Brain pericyte (primary cell): ENCODE measurements around the gene CAP2.
A peak's percentile ranks its signal among the peaks of the same experiment; 100 is the strongest.

Experiments
- DNase-seq: peaks from one replicate; pipeline ENCODE4 v3.0.0-alpha.2; 2012; ENCODE audit warnings: low read depth, low spot score

The CAP2 gene

DNA sequence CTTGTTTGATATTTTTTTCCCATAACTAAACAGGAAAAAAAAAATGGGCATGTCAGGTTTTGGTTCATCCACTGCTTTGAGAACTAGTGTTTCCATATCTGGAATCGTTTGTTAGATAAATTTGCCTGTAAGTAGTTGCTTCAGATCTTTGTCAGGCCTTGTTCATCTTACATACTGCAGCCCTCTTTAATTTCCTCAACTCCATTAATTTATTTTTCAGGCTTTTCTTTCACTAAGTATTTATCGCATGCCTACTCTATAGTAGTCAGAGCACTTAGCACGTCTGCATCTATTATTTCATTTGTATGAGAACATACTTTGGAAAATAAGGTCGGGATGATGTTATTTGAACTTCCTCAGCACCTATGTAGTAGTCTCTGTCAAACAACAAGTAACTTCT lies 80.9 kb downstream of the CAP2 start:
- no peak for DNase-seq

GRCh38 chr6:17475606-17476244 lies 82.3 kb downstream of the CAP2 start:
- no peak for DNase-seq

DNA sequence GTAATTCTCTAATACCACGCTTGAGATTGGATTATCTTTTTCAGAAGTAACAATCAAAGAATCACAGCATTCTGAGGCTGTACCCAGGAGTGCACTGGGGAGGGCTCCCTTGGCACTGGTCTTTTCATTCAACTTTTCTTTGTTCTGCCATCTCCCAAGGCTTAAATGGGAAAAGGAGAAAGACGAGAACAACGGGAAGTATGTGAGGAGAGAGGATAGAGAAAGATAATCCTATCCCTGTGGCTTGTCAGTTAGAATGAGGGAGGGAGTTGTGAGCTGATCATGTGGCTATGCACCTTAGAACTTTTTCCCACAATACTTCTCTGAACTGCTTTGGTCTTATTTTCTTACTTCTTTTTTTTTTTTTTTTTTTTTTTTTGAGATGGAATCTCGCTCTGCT lies 83.1 kb downstream of the CAP2 start:
- DNase-seq: no peak

DNA sequence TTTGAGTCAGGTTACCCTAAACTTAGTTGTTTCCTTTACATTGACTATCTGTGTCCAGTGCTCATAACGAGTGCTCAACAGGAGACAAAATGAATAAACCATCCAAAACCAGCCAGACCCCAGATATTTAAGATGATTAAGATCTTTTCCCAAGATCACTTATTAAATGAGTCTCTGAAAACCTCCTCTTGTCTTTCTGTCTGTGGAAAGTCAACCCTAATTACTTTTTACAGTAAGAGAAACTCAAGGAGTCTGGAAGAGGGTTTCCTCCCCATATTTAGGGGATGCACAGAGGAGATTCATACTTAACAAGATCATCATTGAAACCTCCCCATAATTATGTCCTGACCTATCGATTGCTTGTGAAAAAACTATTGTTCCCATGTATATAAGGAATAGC lies 84.0 kb downstream of the CAP2 start:
- DNase-seq: no peak

DNA sequence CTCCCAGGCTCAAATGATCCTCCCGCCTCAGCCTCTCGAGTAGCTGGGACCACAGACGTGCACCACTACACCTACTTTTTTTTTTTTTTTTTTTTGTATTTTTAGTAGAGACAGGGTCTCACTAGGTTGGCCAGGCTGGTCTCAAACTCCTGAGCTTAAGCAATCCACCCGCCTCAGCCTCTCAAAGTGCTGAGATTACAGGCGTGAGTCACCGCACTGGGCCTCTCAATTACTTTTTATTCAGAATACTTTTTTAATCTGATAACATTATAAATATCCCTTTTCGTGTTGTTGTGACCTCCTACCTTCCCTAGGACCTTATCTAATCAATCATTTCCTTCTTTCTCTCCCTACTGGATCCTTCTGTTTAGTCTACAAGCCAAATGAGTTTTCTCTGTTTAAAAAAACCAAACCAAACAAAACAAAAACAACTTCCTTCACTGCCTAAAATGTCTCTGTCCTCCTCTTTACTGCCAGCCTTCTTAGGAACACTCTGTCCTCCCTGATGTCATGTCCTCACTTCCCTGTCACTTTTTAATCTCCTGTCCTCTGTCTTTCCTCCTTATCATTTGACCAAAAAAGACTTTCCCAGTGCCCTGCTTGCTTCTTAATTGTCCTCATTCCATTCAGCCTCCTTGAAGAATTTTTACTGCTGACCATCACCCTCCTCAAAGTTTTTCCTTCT lies 85.0 kb downstream of the CAP2 start:
- DNase-seq: no peak

DNA sequence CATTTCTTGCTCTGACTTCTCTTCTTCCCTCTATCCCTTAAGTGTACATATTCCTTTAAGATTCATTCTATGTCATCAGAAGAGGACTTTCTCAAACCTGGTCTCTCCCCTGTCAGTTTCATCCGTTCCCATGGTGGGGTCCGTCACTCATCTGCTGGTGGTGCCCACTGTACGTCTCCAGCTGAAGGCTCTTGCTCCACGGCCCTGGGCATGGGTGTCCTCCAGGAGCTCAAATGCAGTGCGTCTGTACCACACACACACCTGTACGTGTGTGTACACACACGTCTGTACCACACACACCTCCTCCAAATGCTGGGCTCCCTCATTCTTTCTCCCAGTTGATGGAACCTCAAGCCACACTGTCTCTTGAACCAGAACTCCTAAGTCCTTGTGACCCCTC lies 85.6 kb downstream of the CAP2 start:
- no peak for DNase-seq

GRCh38 chr6:17480476-17480875 lies 87.1 kb downstream of the CAP2 start:
- DNase-seq: no peak

DNA sequence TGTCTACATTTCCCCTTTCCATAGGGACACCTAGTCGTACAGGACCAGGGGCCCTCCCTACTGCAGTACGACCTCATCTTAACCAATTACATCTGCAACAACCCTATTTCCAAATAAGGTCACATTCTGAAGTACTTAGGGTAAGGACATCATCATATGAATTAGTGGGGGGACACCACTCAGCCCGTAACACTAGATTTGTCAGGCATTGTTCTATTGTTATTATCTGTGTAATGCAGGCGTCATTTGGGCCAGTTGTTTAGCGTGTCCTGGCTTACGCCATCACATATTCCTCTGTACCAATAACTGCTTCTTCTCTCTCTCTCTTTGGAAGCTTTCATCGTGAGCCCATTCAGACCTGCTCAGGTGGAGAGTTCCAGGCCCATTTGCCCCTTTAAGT lies 89.3 kb downstream of the CAP2 start:
- DNase-seq: no peak

GRCh38 chr6:17483391-17484016 lies 90.1 kb downstream of the CAP2 start:
- no peak for DNase-seq

- DNase-seq: no peak
Observed at GRCh38 chr6:17484201-17484849, 90.9 kb downstream of the CAP2 start.

GRCh38 chr6:17485181-17485580 lies 91.8 kb downstream of the CAP2 start:
- DNase-seq: no peak

DNA sequence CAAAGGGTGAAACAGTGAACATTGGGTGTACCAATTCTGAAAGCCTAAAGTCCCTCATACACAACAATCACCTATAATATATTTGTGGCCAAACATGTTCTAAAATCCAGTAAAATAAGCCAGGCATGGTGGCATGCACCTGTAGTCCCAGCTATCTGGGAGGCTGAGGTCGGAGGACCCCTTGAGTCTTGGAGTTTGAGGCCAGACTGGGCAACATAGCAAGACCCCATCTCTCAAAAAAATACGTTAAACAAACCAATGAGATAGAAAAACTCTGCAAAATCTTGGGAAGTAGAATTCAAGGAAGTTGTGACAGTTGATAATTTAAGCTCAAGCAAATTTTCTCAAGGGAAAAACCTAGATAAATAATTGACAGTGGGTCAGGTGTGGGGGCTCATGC lies 92.6 kb downstream of the CAP2 start:
- DNase-seq: no peak

GRCh38 chr6:17486680-17487079 lies 93.3 kb downstream of the CAP2 start:
- no peak for DNase-seq

GRCh38 chr6:17490724-17491123 lies 97.3 kb downstream of the CAP2 start:
- peak; percentile 78 for DNase-seq

DNA sequence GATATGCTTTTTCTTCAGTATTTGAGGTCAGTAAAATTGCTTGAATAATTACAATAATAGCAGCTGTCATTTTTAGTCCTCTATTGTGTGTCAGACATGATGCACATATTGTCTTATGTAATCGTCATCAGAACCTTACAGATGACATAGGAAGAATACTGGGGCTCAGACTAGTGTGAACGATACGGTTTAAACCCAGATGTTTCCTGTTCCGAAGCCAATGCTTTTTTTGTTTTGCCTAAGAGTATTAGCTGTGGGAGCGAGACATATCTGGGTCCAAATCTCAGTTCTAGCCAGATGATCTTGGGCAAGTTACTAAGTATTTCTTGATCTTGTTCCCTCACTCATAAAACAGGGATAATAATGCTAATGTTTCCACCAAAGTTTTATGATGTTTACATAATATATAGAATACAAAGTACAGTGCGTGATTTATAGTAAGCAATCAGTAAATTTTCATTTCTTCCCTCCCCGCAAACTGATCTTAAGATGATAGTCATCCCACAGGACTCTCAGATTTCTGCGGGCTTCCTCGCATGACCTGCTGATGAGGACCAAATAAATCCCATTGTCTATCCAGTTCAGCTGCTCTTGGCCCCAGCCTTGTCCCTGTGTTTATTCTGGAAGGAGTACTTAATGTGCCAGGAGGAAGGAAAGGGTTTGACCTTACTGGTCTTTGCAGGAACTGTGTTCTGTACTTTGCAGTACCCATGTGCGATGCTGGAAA lies 98.2 kb downstream of the CAP2 start:
- no peak for DNase-seq

DNA sequence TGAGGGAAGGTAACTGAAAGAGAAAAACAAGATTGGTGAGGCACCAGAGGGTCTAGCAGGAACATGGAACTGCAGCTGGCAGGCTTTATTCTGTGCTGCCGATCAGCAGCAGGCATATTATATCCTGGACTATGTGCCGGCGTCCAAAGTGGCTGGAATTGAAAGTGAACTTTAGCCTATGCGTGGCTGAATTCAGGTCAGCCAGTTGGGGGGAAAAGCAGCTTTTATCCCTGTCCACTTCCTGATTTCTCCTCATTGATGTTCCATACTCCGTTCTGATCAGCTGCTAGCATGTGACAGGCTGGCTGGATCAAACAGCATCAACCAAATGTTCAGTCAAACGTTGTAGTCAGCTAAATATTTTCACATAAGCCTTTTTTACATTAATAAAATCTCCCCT lies 99.0 kb downstream of the CAP2 start:
- DNase-seq: no peak

DNA sequence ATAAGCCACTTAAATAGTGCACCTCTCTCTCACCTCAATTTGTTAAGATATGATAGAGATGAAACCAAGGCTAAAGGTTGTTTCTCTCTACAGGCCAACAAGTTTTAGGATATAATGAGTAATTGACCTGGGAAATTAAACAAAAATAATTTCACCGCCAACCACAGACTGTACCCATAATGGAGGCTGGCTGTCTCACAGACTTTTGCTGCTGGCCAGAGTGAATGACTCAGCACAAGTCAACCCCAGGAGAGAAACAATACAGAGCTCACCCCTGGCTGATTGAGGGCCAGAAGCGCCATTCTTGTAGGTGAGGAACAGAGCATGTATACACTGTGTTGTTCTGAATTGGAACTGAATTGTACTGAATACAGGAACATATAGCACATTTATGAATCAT lies 99.9 kb downstream of the CAP2 start:
- no peak for DNase-seq

DNA sequence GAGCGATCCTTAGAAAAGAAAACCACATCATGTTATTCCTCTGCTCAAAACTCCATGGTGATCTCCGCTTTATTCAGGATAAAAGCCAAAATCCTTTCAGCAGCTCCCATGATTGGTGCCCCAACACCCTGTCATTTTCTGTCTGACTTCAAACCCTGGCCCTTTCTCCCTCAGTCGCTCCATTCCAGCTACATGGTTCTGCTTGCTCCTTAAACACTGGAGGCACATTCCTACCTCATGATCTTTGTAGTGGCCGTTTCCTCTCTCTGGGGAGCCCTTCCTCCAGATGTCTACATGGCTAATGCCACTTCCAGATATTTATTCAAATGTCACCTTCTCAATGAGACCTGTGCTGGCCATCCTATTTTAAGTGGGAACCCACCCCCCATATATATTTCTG lies 100.8 kb downstream of the CAP2 start:
- DNase-seq: no peak

DNA sequence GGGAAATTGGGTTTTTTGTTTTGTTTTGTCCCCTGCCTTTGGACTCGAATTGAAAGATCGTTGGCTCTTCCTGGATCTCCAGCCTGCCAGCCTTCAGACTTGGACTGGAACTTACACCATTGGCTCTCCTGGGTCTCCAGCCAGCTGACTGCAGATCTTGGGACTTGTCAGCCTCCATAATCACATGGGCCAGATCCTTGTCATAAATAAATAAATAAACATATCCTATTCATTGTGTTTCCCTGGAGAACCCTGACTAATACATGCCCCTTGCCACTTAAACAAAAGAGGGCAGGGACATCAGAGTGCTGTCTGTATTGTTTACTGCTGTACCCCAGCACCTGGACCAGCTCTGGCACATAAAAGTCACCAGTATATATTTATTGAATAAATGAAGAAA lies 101.5 kb downstream of the CAP2 start:
- no peak for DNase-seq

- DNase-seq: no peak
Observed at GRCh38 chr6:17497535-17498095, 104.2 kb downstream of the CAP2 start.

DNA sequence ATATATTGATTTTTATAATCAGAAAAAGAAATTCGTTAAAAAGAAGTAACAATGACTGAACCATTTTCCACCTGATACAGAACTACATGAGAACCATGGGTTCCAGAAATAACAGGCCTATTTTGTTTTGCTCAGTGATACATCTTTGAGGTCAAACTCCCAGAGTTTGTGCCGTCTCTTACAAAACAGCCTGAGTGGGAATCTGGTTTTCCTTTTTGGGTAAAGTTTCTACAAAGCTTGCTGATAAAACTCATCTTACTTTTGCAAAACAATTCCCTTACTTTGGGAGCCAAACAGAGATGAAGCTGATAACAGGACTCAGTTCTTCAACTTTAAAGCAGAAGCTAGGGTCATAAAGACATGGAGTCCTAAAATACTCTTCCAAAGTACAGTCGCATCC lies 108.0 kb downstream of the CAP2 start:
- no peak for DNase-seq
